ENCODE results near the gene ARL3. TPM values are rescaled to one million over a fixed set of nuclear protein-coding genes. Genes with fewer than 3 reads are reported as not detected.

Gene ARL3
- total RNA-seq, 2 donors from 2014 or later = 2.5 to 4.2 TPM

DNA sequence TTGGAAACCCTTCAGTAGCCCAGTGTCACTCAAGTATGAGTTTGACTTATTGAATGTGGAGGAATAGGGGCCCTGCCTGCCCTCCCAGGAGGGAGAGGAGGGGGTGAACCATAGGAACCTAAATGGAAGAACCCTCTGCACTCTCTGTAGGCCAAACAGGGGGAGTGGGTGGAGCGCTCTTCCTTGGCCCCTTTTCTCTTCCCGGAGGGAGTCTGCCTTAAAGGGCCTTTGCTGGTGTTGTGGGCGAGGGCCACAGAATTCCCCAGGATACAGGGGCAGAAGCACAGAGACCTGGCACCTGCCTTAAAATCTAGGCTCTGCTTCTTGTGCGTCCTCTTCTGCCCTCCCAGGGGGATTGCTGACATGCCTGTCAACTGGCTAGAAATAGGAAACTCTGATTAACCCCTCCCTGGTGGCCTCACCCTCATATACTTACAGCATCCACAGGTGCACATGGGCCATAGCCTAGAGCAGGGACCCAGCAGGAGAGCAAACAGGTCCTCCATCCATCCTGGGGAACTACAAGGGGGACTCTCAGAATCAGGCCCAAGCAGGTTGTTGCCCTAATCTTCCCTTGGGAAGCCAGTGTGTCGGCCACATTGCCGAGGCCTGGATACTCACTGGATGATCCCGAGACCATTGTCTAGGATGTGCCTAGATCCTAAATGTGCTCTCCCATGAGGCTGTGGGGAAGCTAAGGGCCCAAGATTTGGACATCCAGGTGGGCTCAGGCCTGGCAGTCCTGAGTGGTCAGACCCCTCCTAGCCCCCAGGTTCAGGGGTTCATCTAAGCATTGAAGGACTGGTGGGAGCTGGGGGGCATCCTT is 66.5 kb downstream of the ARL3 start:
- ATAC-seq = no peak
- no peak for DNase-seq
- intact Hi-C loops (cut with DNase I, micrococcal nuclease) = no loop called here

DNA sequence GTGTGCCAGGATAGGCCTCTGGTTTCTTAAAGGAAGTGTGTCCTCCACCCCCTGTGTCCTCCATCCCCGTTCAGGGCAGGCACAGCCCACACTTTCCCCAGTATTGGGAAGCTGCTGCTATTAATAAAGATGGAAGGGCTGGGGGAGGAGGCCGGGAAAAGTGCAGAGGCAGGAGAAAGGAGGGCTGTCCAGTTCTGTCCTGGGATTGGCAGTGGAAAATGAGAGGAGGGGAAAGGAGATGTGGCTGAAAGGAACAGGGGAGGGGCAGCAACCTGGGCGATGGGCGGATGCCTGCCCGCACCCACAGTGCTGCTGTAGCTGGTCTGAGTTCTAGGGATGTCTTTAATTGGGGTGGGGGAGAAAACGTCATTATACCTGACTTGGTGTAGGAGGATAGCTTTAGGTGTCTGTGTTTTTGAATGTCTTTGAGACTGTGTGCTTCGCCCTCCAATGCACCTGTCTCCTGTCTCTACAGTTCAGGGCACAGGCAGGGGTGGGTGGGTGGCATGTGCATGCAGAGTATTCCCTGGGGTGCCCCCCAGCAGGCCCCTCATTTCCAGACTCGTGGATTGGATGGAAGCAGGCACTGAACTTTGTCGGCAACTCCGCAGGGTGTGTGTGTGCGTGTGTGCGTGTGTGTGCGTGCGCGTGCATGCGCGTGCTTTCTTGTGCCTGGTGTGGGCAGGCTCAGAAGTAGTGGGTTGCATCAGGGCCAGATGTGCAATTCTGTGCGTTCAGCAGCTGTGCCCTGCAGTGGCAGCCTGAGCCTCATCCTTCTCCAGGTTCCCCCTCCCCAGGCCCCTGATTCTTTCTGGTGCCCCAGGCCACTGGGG is 67.4 kb downstream of the ARL3 start:
- intact Hi-C loops (cut with DNase I, micrococcal nuclease) = no loop called here
- peak; percentile 0 for ATAC-seq

DNA sequence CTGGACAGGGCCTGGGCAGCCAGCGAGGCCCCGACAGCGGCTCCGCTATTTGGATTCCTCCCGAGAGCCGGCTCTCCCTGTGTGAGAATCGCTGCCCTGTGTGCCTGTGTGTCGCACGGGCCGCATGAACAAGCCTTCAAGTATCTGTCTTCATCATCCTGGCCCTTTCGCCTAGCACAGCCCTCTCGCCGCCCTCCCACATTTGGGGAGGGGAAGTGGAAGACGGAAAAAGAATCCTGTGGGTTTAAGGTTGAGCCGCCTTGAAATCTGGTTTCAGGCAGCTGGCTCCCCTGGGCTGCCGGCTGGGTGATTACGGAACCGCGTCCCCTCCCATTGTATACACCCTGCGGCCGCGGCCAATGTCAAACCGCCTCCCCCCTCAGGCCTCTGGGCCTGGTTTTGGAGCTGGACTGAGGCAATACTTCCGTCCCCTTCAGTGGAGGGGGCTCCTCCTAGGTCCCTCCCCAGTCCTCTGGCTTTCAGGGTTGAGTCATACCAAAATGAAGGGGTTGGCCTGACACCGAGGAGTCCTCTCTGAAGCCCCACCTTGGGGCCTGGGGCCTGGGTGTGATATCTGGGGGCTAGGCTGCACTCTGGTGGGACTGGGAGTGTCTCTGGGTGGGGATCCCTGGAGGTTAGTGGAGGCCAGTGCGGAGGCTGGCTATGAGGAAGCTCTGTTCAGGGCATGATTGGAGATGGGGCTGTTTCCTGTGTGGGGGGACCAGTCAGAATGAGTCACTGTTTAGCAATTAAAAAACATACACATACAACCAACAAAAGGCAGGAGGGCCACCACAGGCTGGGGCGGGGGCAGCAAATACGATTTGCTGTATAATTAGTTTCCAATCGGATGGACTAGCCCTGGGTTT is 68.2 kb downstream of the ARL3 start:
- DNase-seq (peak; percentile 84 to 90), ATAC-seq (peak; percentile 36)
- intact Hi-C loops (cut with DNase I, micrococcal nuclease) = no loop called here

More for the DNA sequence above, 67.4 kb downstream of the ARL3 start:
- DNase-seq = peak; percentile 58 to 60

DNA sequence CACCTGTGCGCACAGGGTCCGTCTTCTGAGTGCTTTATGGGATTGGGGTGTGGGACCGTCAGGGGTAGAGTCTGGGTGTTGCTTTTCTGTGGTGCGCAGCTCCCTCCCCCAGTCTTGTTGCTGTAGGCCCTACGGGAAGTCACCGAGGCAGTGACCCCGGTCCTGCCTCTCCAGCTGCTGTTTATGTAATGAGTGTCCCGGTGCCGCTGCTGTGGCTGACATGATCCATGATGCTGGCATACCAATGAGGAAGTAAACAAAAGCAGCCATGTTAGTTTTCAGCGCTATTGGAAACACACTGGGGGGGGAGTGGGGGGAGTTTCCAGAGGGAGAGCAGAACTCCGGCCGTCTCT is 68.8 kb downstream of the ARL3 start:
- peak; percentile 27 for ATAC-seq
- intact Hi-C loops (cut with DNase I, micrococcal nuclease) = no loop called here

DNA sequence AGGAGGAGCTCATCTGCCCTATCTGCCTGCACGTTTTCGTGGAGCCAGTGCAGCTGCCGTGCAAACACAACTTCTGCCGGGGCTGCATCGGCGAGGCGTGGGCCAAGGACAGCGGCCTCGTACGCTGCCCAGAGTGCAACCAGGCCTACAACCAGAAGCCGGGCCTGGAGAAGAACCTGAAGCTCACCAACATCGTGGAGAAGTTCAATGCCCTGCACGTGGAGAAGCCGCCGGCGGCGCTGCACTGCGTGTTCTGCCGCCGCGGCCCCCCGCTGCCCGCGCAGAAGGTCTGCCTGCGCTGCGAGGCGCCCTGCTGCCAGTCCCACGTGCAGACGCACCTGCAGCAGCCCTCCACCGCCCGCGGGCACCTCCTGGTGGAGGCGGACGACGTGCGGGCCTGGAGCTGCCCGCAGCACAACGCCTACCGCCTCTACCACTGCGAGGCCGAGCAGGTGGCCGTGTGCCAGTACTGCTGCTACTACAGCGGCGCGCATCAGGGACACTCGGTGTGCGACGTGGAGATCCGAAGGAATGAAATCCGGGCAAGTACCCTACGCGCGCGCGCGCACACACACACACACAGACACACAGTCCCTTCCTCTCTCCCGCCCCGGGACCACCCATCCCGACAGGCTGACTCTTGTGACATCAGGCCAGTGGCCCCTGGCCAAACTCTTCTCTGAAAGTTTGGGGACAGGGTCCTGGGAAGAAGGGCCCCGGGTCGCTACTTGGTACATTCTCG is 69.4 kb downstream of the ARL3 start:
- ATAC-seq (peak; percentile 51), DNase-seq (peak; percentile 86 to 89)
- intact Hi-C loops (cut with DNase I, micrococcal nuclease) = no loop called here

More for the DNA sequence above, 68.8 kb downstream of the ARL3 start:
- DNase-seq = peak; percentile 80 to 85

DNA sequence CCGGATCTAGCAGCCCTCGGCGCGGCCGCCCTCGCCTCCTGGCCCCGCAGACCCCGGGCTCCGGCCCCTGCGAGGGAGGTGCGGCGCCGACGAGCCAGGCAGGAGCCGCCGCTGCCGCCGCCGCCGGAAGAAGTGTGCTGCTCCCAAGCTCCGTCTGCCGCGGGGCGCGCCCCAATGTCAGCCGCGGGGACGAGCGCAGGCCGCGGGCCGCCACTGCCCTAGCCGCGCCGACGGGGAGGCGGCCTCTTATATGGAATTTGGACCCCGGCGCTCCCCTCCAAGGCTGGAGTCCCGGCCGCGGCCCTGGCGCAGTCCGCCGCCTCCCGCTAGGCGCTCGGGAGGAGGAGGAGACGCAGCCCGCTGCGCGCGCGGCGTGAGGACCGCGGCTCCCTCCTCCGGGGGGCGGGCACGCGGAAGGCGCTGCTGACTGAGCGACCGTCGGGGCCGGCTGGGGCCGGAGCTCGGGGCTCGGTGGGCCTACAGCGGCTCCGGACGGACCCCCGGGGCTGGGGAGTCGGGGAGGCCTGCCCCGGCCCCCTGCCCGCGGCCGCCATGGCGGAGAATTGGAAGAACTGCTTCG is 70.0 kb downstream of the ARL3 start, which contains the start of gene TRIM8:
TRIM8 (plus strand) TSS at position 414 of the 580 bp plus-strand sequence; CDS start at position 553, 139 bp downstream.
- DNase-seq = peak; percentile 56 to 80
- ATAC-seq = peak; percentile 30
- intact Hi-C loops (cut with DNase I, micrococcal nuclease) = no loop called here

DNA sequence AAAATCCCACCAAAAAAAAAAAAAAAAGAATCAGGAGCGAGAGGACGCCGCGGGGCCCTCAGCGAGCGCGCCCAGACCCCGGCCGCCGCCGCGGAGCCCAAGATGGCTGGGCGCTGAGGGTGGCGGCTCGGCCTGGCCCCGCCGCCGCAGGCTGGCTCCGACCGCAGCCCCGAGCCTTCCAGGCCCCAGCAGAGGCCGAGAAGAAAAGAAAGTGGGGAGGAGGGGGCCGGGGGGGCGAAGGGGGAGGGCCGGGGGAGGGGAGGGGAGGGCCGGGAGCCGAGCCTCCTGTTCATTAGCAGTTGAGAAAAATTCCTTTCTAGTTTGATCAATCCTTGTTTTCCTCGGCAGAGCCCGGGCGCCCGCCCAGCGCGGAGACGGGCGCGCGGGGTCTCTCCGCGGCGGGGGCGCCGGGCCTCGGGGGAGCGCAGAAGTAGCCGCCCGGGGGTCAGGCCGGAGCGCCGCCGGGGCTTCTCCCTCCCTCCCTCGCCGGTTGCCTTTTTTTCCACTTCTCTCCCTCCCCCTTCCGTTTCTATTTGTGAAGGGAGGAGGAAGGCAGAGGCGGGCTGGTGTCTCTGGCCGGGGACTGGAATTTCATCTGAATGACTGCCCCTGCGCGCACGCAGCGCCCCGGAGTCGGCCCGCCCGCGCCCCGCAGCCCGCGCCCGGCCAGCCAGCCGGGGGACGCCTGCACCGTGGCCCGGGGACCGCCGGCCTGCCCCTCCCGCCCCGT is 70.7 kb downstream of the ARL3 start:
- intact Hi-C loops (cut with DNase I, micrococcal nuclease) = no loop called here
- DNase-seq (peak; percentile 66 to 67), ATAC-seq (peak; percentile 1)

DNA sequence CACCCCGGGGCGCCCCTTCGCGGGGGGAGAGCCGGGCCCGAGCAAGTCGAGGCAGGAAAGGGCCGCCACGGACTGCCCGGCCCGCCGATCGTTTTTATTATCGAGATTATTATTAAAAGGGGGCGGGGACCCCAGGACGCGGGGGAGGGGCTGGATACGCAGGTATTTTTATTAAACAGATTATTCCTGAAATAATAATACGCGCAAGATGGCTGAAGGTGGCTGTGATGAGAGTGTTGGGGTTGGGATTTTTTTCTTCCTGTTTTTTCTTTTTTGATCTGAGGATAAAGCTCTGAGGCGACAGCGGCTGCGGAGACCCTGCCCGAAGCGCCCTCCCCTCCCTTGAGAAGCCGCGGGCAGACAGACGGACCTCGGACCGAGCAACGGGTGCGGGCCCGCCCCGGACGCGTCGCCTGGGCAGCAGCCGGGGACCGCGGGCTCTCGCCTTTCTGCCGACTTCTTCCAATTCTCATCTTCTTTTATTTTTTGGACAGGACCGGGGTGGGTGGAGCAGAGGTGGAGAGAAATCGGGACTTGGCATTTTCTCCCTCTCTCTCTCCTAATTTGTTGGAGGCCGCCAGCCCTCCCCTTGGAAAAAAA is 71.4 kb downstream of the ARL3 start:
- DNase-seq = peak; percentile 60 to 72
- intact Hi-C loops (cut with DNase I, micrococcal nuclease) = no loop called here
- peak; percentile 12 for ATAC-seq

DNA sequence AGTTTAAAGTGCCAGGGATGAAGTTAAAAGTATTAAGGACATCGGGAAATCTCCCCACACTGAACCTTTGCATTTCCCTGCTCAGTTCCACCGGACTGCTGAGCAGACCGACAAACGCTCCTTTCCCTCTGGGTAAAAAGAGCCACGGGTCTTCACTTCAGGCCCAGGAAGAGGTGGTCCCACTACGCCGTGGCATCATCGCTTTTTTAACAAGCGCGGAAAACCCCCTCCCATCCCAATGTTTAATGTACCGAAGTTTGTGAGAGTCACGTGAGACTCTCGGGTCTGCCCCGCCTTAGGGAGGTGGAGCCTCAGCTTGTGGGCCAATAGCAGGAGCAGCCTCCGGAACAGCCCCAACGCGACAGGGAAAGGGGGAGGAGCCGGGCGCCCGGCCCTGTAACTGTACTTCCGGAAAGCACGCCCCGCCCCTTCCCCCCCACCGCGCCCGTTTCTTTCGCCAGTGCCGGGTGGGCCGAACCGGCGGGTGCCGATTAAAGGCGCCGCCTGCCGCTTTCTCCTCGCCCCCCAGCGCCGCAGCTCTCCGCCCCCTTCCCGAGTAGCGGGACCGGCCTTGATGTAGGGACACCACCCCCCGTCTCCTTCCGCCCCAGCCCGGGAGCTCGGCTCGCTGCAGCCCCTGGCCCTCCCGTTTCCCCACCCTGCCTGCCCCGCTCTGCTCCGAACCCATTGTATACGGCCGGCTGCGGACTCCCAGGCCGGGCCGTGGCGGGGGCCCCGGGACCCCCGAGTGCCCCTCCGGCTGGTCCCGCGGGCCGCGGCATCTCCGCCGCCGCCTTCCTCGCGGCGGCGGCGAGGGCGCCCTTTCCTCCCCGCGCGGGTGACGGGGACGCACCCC is 72.1 kb downstream of the ARL3 start:
- ATAC-seq (peak; percentile 66), DNase-seq (peak; percentile 99)
- intact Hi-C loops (cut with DNase I, micrococcal nuclease) = no loop called here

DNA sequence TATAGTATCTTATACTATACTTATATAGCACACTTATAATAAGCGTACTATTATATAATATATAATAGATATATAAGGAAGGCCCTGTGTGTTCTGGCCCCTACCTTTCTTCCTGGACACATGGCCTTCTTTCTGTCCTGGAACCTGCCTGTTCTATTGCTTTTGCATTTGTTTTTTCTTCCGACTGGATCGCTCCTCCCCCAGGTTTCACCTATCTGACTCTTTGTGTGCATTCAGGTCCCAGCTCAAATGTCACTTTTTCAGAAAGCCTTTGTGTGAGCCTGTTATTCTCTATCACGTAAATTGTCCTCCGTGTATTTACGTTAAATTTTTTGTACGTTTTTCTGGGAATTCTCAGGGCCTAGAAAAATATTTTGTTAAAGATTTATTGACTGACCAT is 72.8 kb downstream of the ARL3 start:
- no peak for DNase-seq
- no peak for ATAC-seq
- intact Hi-C loops (cut with DNase I, micrococcal nuclease) = no loop called here

DNA sequence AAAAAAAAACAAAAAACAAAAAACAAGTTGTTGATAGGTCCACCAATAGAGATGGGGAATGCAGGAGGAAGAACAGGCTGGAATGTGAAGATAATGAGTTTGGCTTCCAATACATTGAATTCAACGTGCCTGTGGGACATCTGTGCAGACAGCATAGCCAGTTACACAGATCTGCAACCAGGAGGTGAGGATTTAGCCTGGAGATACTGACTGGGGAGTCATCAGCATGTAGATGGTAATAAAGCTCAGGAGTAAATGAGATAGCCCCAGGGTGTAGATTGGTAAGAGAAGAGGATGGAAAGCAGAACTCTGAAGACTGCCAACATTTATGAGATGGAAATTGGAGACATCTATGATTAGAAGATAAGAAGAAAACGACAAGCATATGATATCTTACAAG is 74.7 kb downstream of the ARL3 start:
- DNase-seq (no peak), ATAC-seq (no peak)
- intact Hi-C loops (cut with DNase I, micrococcal nuclease) = no loop called here

DNA sequence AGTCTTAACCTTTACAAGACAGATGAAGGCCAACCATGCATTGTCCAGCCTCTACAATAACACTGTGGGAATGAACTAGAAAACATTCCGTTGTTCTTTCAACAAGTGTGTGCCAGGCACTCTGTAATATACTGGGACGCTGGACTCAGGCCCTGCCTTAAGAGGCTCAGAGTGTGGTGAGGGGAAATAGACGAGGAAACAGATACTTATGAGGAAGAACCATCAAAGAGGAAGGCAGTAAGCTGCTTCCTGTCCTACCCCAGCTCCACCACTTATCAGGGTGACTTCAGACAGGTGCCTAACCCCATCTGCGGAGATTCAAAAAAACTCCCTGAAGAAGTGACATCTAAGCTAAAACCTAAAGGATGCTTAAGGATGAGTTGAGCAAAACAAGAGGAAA is 78.8 kb downstream of the ARL3 start:
- ATAC-seq (peak; percentile 11), DNase-seq (no peak)
- intact Hi-C loops (cut with DNase I, micrococcal nuclease) = no loop called here

DNA sequence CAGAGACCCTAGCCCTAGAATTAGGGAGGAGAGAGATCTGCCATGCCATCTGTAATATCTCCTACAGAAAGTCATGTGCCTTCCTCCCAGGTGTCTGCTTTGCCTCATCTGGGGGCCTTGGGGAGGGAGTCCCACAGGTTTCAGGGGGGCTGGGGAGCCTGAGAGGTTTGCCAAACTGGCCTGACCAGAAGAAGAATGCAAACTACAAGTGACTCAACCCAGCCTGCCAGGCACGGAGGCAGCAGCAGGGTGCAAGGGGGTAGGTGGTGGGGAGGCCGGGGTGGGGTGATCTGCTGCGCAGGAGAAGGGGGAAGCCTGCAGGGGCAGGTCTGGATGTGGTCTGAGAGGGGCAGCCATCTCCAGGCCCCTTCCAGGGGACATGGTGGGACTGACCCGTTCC is 79.5 kb downstream of the ARL3 start:
- ATAC-seq = no peak
- intact Hi-C loops (cut with DNase I, micrococcal nuclease) = no loop called here
- DNase-seq = no peak

DNA sequence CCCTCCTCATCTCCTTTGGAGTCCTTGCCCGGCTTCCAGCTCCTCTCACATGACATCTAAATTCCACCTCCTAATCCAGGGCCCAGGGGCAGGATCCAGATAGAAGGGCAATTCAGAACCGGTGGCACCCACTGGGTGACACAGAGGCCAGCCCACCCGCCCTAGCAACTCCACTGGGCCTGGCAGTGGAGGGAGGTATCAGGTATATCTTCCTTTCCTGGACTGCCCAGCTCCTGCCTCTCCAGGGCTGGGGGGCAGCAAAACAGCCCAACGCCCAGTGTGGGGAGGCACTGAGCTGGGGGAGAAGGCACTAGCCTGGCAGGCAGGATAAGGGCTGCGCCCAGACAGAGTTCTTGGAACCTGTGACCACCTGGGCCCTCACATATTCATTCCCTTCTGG is 80.3 kb downstream of the ARL3 start:
- no peak for ATAC-seq
- intact Hi-C loops (cut with DNase I, micrococcal nuclease) = no loop called here
- no peak for DNase-seq

DNA sequence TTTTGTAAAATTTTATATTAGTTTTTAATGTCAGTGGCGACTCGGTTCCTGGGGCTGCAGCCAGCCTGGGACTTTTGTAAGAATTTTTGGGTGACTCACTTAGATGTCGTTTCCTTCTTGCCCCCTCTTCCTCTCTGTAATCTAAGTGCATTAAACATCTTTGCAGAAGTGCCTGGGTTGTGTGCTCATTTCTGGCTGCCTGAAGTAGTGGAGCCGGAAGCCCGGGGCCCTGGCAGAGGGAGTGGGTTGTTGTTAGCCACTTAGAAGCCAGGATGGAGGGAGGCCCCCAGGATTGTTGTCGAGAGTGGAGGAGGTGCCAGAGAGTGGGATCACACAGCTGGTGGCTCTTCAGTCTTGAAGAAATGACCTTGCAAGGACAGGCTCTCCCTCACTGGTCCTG is 80.9 kb downstream of the ARL3 start:
- no peak for ATAC-seq
- no peak for DNase-seq

More for the DNA sequence above, 80.9 kb downstream of the ARL3 start:
- intact Hi-C loops (cut with DNase I, micrococcal nuclease) = no loop called here
